Measurements from ENCODE around the gene MYOD1. TPM values are rescaled to one million over a fixed set of nuclear protein-coding genes. Genes with fewer than 3 reads are reported as not detected.

Gene MYOD1
- total RNA-seq, 1 experiment from 2014 or later = not detected

- Mint-ChIP-seq H3K36me3 (ENCODE audit: insufficient read depth, unreplicated experiment) (no peaks in the 10 kb centered on the region), H3K4me1 (ENCODE audit: insufficient read depth, unreplicated experiment) (no peaks in the 10 kb centered on the region), H3K9me3 (ENCODE audit: unreplicated experiment) (no peaks in the 10 kb centered on the region), H3K27me3 (ENCODE audit: insufficient read depth, unreplicated experiment) (peaks cover 3% of the 10 kb centered on the region), H3K27ac (ENCODE audit: low read depth, unreplicated experiment) (no peak overlapping the region), H3K4me3 (ENCODE audit: unreplicated experiment) (no peak overlapping the region)
- no peak for DNase-seq (ENCODE audit: unreplicated experiment)
- ChIA-PET CTCF (interaction anchor here (0.6 to 2.0 kb wide), 13 partner anchors 11 to 215 kb away, joined by 3 to 8 read pairs (median 4); no protein-coding TSS in a partner anchor), POLR2A (interaction anchor here (1.0 kb wide), 1 partner anchor 202 kb away, joined by 3 read pairs; no protein-coding TSS in a partner anchor)
- no peak for TF ChIP-seq CTCF (IDR thresholded peaks at IDR 0.05; ENCODE audit: unreplicated experiment)
- no TSS peak for BruUV-seq (replicated peaks)
- intact Hi-C loops (cut with micrococcal nuclease) = loop anchor here (1.0 kb wide), 1 partner anchor 207 kb away; no protein-coding TSS in a partner anchor
Observed at GRCh38 chr11:17770917-17771316, 51.5 kb downstream of the MYOD1 start.

GRCh38 chr11:17771415-17771814 lies 52.0 kb downstream of the MYOD1 start:
- Mint-ChIP-seq H3K27me3 (ENCODE audit: insufficient read depth, unreplicated experiment) (peaks cover 8% of the 10 kb centered on the region), H3K4me1 (ENCODE audit: insufficient read depth, unreplicated experiment) (no peaks in the 10 kb centered on the region), H3K36me3 (ENCODE audit: insufficient read depth, unreplicated experiment) (no peaks in the 10 kb centered on the region), H3K9me3 (ENCODE audit: unreplicated experiment) (no peaks in the 10 kb centered on the region), H3K27ac (ENCODE audit: low read depth, unreplicated experiment) (no peak overlapping the region), H3K4me3 (ENCODE audit: unreplicated experiment) (no peak overlapping the region)
- no TSS peak for BruUV-seq (replicated peaks)
- POLR2A ChIA-PET = interaction anchor here (1.0 kb wide), 1 partner anchor 202 kb away, joined by 3 read pairs; no protein-coding TSS in a partner anchor
- CTCF ChIA-PET = interaction anchor here (0.6 to 2.0 kb wide), 13 partner anchors 11 to 214 kb away, joined by 3 to 8 read pairs (median 4); no protein-coding TSS in a partner anchor
- no peak for TF ChIP-seq CTCF (IDR thresholded peaks at IDR 0.05; ENCODE audit: unreplicated experiment)
- intact Hi-C loops (cut with micrococcal nuclease) = loop anchor here (1.0 kb wide), 1 partner anchor 207 kb away; no protein-coding TSS in a partner anchor
- no peak for DNase-seq (ENCODE audit: unreplicated experiment)

Other genes starting within 250 kb of the MYOD1 start
- gene ABCC8, start 242.7 kb upstream of the MYOD1 start, total RNA-seq (2022) = not detected in 2 replicates
- not detected in 2 replicates for gene USH1C, start 175.2 kb upstream of the MYOD1 start, total RNA-seq (2022)
- not detected in 2 replicates for gene OTOG, start 172.3 kb upstream of the MYOD1 start, total RNA-seq (2022)
- gene KCNC1, start 15.2 kb downstream of the MYOD1 start, total RNA-seq (2022) = not detected in 2 replicates